ENCODE measurements around the gene ZNF674.
"Not testable (repeated sequence)": the region's sequence is repeated elsewhere in the genome, so short reads cannot be mapped to it uniquely, and the experiment has no call there.

- not testable (repeated sequence) for TF ChIP-seq CTCF, POLR2A (IDR thresholded peaks at IDR 0.05)
Observed at GRCh38 chrX:46544527-46544926, 694 bp downstream of the ZNF674 start.
